ENCODE measurements around the gene TBX6.

DNA sequence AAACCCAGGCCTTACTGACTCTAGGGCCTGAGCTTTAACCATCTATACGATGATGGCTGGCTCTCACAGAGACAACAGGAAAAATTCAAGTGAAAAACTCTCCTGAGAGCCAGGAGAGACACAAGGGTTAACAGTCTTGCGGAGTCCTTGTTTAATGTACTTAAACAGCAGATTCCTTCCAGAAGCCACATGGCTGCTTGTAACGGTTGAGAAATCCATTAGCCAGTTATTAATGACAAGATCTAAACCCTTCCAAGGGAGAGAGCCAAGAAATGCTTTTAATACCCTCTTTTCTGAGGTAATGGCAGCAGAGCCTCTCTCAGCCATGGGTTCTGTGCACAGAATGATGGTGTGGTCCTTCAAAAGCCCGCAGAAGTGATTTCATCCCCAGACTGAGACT lies 31.4 kb downstream of the TBX6 start:
- TF ChIP-seq, protein P1, sequence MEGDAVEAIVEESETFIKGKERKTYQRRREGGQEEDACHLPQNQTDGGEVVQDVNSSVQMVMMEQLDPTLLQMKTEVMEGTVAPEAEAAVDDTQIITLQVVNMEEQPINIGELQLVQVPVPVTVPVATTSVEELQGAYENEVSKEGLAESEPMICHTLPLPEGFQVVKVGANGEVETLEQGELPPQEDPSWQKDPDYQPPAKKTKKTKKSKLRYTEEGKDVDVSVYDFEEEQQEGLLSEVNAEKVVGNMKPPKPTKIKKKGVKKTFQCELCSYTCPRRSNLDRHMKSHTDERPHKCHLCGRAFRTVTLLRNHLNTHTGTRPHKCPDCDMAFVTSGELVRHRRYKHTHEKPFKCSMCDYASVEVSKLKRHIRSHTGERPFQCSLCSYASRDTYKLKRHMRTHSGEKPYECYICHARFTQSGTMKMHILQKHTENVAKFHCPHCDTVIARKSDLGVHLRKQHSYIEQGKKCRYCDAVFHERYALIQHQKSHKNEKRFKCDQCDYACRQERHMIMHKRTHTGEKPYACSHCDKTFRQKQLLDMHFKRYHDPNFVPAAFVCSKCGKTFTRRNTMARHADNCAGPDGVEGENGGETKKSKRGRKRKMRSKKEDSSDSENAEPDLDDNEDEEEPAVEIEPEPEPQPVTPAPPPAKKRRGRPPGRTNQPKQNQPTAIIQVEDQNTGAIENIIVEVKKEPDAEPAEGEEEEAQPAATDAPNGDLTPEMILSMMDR (IDR thresholded peaks at IDR 0.05; ENCODE audit: low read length): no peak
- no peak for TF ChIP-seq EZH2 (IDR thresholded peaks at IDR 0.05; ENCODE audit: borderline replicate concordance, low read length)
